ENCODE measurements around the gene PTPRT. TPM values are rescaled to one million over a fixed set of nuclear protein-coding genes. Genes with fewer than 3 reads are reported as not detected.

Gene PTPRT
- total and polyA plus RNA-seq, 4 donors = 0.14 to 2.8 (median 0.40) TPM

- no peak for TF ChIP-seq RXRA (IDR thresholded peaks at IDR 0.05)
- TF ChIP-seq FOXA1 (IDR thresholded peaks at IDR 0.05) = no peak
Measured at GRCh38 chr20:43155366-43156100, 34.2 kb downstream of the PTPRT start (continued).

GRCh38 chr20:43151901-43152300 is 37.8 kb downstream of the PTPRT start:
- Histone ChIP-seq H3K4me3 (ENCODE audit: low read depth in 1 of 3, low read length in 3 of 3) (no peak overlapping the region), H3K27me3 (ENCODE audit: control insufficient read depth in 4 of 4, insufficient read depth in 4 of 4, low read length in 3 of 4) (no peaks in the 10 kb centered on the region), H3K9ac (ENCODE audit: low read depth in 1 of 2, low read length in 2 of 2) (no peak overlapping the region), H3K4me1 (ENCODE audit: control insufficient read depth in 4 of 4, insufficient read depth in 4 of 4, low read length in 3 of 4) (no peaks in the 10 kb centered on the region), H3K36me3 (ENCODE audit: control insufficient read depth in 4 of 4, insufficient read depth in 3 of 4, low read depth in 1 of 4, low read length in 3 of 4) (no peaks in the 10 kb centered on the region), H3K27ac (ENCODE audit: low read depth in 1 of 2, low read length in 2 of 2) (no peak overlapping the region), H3K9me3 (ENCODE audit: control insufficient read depth in 4 of 4, low read length in 3 of 4) (no peaks in the 10 kb centered on the region)
- WGBS = 78% methylated on average over 2 of the region's 2 CpGs
- no peak for TF ChIP-seq EGR1 (IDR thresholded peaks at IDR 0.05; ENCODE audit: low read depth in 2 of 2)
- no peak for TF ChIP-seq ZBTB33 (IDR thresholded peaks at IDR 0.05)
- DNase-seq (ENCODE audit: low spot score) = no peak

GRCh38 chr20:43151256-43151655 is 38.5 kb downstream of the PTPRT start:
- WGBS = 88% methylated on average over 2 of the region's 2 CpGs
- Histone ChIP-seq H3K9me3 (ENCODE audit: control insufficient read depth in 4 of 4, low read length in 3 of 4) (no peaks in the 10 kb centered on the region), H3K27me3 (ENCODE audit: control insufficient read depth in 4 of 4, insufficient read depth in 4 of 4, low read length in 3 of 4) (no peaks in the 10 kb centered on the region), H3K4me1 (ENCODE audit: control insufficient read depth in 4 of 4, insufficient read depth in 4 of 4, low read length in 3 of 4) (no peaks in the 10 kb centered on the region), H3K36me3 (ENCODE audit: control insufficient read depth in 4 of 4, insufficient read depth in 3 of 4, low read depth in 1 of 4, low read length in 3 of 4) (no peaks in the 10 kb centered on the region), H3K4me3 (ENCODE audit: low read depth in 1 of 3, low read length in 3 of 3) (no peak overlapping the region), H3K27ac (ENCODE audit: low read depth in 1 of 2, low read length in 2 of 2) (no peak overlapping the region), H3K9ac (ENCODE audit: low read depth in 1 of 2, low read length in 2 of 2) (no peak overlapping the region)
- TF ChIP-seq FOXA1 (IDR thresholded peaks at IDR 0.05) (no peak), HNF4A (conservative IDR thresholded peaks at IDR 0.05) (no peak), NR2F2 (IDR thresholded peaks at IDR 0.05) (no peak), FOXA2 (IDR thresholded peaks at IDR 0.05) (no peak), ZBTB33 (IDR thresholded peaks at IDR 0.05) (no peak), ATF3 (IDR thresholded peaks at IDR 0.05) (no peak)
- DNase-seq (ENCODE audit: low spot score) = no peak

- WGBS = 72% methylated on average over 2 of the region's 2 CpGs
- no peak for DNase-seq (ENCODE audit: low spot score)
- TF ChIP-seq SP1 (IDR thresholded peaks at IDR 0.05) (no peak), TAF1 (conservative IDR thresholded peaks at IDR 0.05) (no peak), HNF4G (IDR thresholded peaks at IDR 0.05) (no peak), REST (IDR thresholded peaks at IDR 0.05) (no peak), FOXA2 (IDR thresholded peaks at IDR 0.05) (no peak), CTCF (IDR thresholded peaks at IDR 0.05; ENCODE audit: low read depth, low read length, missing input control) (no peak), FOXA1 (IDR thresholded peaks at IDR 0.05) (no peak), JUND (IDR thresholded peaks at IDR 0.05) (no peak), MAX (IDR thresholded peaks at IDR 0.05) (no peak), EGR1 (IDR thresholded peaks at IDR 0.05; ENCODE audit: low read depth in 2 of 2) (no peak), GABPA (IDR thresholded peaks at IDR 0.05 in 1 of 2, conservative IDR thresholded peaks at IDR 0.05 in 1 of 2) (no peak)
Measured at GRCh38 chr20:43140726-43141125, 49.0 kb downstream of the PTPRT start.

More at GRCh38 chr20:43140726-43141125, 49.0 kb downstream of the PTPRT start:
- H3K9me3 ChIP-seq (ENCODE audit: control insufficient read depth in 4 of 4, low read length in 3 of 4) = no peaks in the 10 kb centered on the region
- no peak overlapping the region for H3K27ac ChIP-seq (ENCODE audit: low read depth in 1 of 2, low read length in 2 of 2)
- no peak overlapping the region for H3K4me3 ChIP-seq (ENCODE audit: low read depth in 1 of 3, low read length in 3 of 3)
- H3K4me1 ChIP-seq (ENCODE audit: control insufficient read depth in 4 of 4, insufficient read depth in 4 of 4, low read length in 3 of 4) = no peaks in the 10 kb centered on the region
- no peak overlapping the region for H3K9ac ChIP-seq (ENCODE audit: low read depth in 1 of 2, low read length in 2 of 2)
- H3K36me3 ChIP-seq (ENCODE audit: control insufficient read depth in 4 of 4, insufficient read depth in 3 of 4, low read depth in 1 of 4, low read length in 3 of 4) = no peaks in the 10 kb centered on the region
- peaks cover 0 to 6% (median 0%) of the 10 kb centered on the region in 4 donors for H3K27me3 ChIP-seq (ENCODE audit: control insufficient read depth in 4 of 4, insufficient read depth in 4 of 4, low read length in 3 of 4)

Measured in liver (tissue), 9 donors.